Measurements from ENCODE around the gene MOV10. TPM values are rescaled to one million over a fixed set of nuclear protein-coding genes. Genes with fewer than 3 reads are reported as not detected.

Gene MOV10
- total RNA-seq, 1 donor from 2014 or later, result 46.7 TPM

DNA sequence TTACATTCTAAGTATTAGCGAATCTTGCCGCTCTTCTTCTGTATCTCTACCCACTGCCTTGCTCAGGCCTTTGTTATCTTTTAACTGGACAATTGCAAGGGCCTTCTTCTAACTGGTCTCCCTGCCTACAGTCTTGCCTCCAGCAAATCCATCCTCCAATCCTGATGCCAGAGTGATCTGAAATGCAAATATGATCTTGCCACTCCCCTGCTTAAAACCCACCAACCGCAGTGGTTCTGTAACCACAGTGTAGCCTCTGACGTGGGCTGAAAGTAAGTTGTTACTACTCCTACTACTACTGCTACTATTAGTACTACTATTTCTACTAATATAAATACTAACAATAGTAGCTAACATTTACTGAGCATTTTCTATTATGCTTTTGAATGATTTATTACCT lies 12.4 kb downstream of the MOV10 start:
- TF ChIP-seq, protein P1, sequence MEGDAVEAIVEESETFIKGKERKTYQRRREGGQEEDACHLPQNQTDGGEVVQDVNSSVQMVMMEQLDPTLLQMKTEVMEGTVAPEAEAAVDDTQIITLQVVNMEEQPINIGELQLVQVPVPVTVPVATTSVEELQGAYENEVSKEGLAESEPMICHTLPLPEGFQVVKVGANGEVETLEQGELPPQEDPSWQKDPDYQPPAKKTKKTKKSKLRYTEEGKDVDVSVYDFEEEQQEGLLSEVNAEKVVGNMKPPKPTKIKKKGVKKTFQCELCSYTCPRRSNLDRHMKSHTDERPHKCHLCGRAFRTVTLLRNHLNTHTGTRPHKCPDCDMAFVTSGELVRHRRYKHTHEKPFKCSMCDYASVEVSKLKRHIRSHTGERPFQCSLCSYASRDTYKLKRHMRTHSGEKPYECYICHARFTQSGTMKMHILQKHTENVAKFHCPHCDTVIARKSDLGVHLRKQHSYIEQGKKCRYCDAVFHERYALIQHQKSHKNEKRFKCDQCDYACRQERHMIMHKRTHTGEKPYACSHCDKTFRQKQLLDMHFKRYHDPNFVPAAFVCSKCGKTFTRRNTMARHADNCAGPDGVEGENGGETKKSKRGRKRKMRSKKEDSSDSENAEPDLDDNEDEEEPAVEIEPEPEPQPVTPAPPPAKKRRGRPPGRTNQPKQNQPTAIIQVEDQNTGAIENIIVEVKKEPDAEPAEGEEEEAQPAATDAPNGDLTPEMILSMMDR (IDR thresholded peaks at IDR 0.05; ENCODE audit: insufficient read depth, low read length, poor library complexity, severe bottlenecking), result no peak
- no peak for DNase-seq (ENCODE audit: low read depth)
- H3K36me3 ChIP-seq (ENCODE audit: control insufficient read depth, insufficient read depth, low read length), result peaks cover 1% of the 10 kb centered on the region
- H3K27me3 ChIP-seq (ENCODE audit: control insufficient read depth, insufficient read depth, low read length), result no peaks in the 10 kb centered on the region
- no peak overlapping the region for H3K4me3 ChIP-seq (ENCODE audit: low read depth, low read length)

DNA sequence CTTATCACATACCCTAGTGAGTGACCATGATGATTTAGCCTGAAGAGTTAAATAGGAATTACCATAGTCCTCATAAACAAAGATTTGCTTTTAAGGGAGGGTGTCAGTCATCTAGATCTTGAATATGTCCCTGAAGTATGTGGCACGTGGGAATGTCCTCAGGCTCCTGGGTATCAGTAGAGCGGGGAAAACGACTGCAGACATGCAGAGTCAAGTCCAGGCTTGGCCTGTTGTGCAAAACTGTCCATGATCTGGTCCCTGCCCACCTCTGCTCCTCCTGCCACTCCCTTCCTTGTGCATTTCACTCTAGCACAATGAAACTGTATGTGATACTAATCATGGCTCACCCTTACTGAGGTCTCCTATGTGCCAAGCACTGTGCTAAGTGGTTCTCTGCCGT lies 12.9 kb downstream of the MOV10 start:
- Histone ChIP-seq H3K36me3 (ENCODE audit: control insufficient read depth, insufficient read depth, low read length) (peaks cover 1% of the 10 kb centered on the region), H3K27me3 (ENCODE audit: control insufficient read depth, insufficient read depth, low read length) (no peaks in the 10 kb centered on the region), H3K4me3 (ENCODE audit: low read depth, low read length) (no peak overlapping the region)
- no peak for DNase-seq (ENCODE audit: low read depth)
- TF ChIP-seq, protein P1 (IDR thresholded peaks at IDR 0.05; ENCODE audit: insufficient read depth, low read length, poor library complexity, severe bottlenecking), result no peak

DNA sequence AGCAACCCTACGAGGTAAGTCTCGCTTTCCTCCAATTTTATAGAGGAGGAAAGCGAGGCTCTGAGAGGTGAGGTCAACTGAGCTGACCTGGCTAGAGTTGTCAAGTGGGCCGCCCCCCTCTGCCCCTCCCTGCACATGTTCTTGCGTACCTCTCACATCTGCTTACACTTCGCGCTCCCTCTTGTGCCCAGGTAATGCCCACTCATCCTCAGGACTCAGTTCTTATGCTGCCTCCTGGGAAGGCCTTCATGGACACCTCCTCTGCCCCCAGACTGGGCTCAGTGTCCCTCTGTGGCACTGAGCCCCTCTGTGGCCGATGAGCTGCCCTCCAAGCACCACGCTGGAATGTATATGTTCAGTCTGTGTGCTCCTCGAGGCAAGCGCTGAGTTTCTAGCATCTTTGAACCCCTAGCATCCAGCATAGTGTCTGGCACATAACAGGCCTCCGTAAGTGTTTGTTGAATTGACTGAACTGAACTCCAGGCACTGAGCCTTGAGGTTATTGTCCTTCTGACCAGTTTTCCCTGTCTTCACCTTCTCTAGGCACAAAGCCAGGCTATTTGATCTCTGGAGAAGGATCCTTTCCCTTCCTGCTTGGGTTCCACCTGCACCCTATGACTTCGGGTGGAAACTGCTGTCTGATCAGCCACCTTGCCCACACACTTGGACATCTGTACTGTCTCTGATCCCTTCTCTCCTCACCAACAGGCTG lies 13.5 kb downstream of the MOV10 start:
- TF ChIP-seq, protein P1 (IDR thresholded peaks at IDR 0.05; ENCODE audit: insufficient read depth, low read length, poor library complexity, severe bottlenecking), result no peak
- Histone ChIP-seq H3K27me3 (ENCODE audit: control insufficient read depth, insufficient read depth, low read length) (no peaks in the 10 kb centered on the region), H3K4me3 (ENCODE audit: low read depth, low read length) (no peak overlapping the region), H3K36me3 (ENCODE audit: control insufficient read depth, insufficient read depth, low read length) (peaks cover 1% of the 10 kb centered on the region)
- no peak for DNase-seq (ENCODE audit: low read depth)

DNA sequence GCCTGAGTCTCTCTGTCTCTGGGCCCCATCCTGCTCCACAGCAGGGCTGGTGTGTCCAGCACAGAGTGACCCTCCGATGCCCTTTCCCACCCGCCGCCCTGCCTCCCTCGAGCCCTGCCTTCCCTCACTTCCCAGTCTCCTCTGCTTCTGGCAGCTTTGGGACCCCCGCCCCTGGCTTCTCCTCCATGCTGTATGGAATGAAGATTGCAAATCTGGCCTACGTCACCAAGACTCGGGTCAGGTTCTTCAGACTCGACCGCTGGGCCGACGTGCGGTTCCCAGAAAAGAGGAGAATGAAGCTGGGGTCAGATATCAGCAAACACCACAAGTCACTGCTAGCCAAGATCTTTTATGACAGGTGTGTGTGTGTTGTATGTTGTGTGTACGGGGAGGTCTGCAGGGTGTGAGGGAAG lies 14.3 kb downstream of the MOV10 start:
- H3K36me3 ChIP-seq (ENCODE audit: control insufficient read depth, insufficient read depth, low read length), result peaks cover 2% of the 10 kb centered on the region
- TF ChIP-seq, protein P1 (IDR thresholded peaks at IDR 0.05; ENCODE audit: insufficient read depth, low read length, poor library complexity, severe bottlenecking), result no peak

DNA sequence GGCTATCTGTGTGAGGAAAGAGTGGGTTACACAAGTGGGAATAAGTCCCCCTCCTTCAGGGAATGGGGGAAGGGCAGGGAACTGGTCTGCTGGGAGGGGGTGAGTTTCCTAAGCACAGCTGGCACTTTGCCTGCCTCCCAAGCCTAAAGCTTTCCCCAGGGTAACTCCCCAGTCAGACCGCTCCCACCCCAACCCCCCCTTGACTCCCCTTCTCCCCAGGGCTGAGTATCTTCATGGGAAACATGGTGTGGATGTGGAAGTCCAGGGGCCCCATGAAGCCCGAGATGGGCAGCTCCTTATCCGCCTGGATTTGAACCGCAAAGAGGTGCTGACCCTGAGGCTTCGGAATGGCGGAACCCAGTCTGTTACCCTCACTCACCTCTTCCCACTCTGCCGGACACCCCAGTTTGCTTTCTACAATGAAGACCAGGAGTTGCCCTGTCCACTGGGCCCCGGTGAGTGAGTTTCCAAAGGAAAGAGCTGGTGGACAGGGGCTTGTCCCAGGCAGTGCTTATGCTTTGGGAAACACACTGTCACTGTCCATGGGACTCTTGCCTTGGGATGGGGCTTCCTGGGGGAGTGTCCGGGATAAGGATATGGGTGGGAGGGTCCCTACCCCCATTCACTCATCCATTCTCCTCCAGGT lies 14.9 kb downstream of the MOV10 start:
- H3K27me3 ChIP-seq (ENCODE audit: control insufficient read depth, insufficient read depth, low read length), result no peaks in the 10 kb centered on the region
- TF ChIP-seq, protein P1 (IDR thresholded peaks at IDR 0.05; ENCODE audit: insufficient read depth, low read length, poor library complexity, severe bottlenecking), result no peak
- peaks cover 2% of the 10 kb centered on the region for H3K36me3 ChIP-seq (ENCODE audit: control insufficient read depth, insufficient read depth, low read length)
- H3K4me3 ChIP-seq (ENCODE audit: low read depth, low read length), result no peak overlapping the region
- no peak for DNase-seq (ENCODE audit: low read depth)

More for the DNA sequence above, 14.3 kb downstream of the MOV10 start:
- no peak overlapping the region for H3K4me3 ChIP-seq (ENCODE audit: low read depth, low read length)
- H3K27me3 ChIP-seq (ENCODE audit: control insufficient read depth, insufficient read depth, low read length), result no peaks in the 10 kb centered on the region
- no peak for DNase-seq (ENCODE audit: low read depth)

Measured in kidney epithelial cell (primary cell).